GM20000 (cell line): ENCODE results near the gene MIAT.
A peak's percentile ranks its signal among the peaks of the same experiment; 100 is the strongest.

Experiments used
- DNase-seq: peaks from one replicate; pipeline ENCODE4 v3.0.0; 2012; ENCODE audit warnings: low spot score
- CTCF ChIP-seq: IDR thresholded peaks from 2 replicates; pipeline ENCODE4 v1.5.1; 2012; ENCODE audit warnings: mild to moderate bottlenecking, control low read depth; ENCODE audit errors: extremely low read depth, missing control alignments

The MIAT gene

DNA sequence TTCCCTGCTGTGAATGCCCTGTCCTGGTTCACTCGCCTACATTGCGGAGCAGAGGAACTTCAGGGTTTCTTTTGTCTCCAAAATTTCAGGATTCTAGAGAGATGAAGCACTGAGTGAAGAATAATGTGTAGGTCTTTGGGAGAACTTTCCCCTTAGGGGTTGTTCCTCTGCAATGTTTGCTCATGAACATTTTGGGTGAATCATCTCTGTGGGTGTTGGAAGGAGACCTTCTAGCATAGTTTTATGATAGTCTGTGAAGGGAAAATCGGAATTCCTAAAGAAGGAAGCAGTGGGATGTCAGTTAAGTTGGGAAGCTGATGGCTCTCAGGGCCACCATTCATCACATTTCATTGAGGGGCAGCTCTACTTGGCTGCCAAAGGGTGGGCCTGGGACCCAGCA lies 64.8 kb downstream of the MIAT start:
- no peak for DNase-seq
- TF ChIP-seq CTCF: no peak

DNA sequence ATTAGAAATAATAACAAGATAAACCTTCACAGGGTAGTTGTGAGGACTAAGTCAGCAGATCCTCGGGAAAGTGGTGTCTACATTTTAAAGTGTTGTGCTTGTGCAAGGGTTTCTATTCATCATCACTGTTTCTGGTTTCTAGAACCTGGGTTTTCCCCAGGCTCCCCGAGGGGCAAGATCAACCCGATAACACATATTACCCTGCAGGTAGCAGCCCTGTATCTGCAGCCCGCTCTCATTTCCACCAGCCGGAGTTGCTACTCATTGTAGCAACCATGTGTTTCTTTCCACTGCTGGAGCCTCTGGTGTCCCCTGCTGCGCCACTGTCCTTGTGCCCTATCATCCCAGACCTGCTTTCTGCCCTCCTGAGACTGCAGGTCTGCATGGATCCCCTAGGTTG lies 67.0 kb downstream of the MIAT start:
- peak; percentile 22 for DNase-seq
- TF ChIP-seq CTCF: no peak

DNA sequence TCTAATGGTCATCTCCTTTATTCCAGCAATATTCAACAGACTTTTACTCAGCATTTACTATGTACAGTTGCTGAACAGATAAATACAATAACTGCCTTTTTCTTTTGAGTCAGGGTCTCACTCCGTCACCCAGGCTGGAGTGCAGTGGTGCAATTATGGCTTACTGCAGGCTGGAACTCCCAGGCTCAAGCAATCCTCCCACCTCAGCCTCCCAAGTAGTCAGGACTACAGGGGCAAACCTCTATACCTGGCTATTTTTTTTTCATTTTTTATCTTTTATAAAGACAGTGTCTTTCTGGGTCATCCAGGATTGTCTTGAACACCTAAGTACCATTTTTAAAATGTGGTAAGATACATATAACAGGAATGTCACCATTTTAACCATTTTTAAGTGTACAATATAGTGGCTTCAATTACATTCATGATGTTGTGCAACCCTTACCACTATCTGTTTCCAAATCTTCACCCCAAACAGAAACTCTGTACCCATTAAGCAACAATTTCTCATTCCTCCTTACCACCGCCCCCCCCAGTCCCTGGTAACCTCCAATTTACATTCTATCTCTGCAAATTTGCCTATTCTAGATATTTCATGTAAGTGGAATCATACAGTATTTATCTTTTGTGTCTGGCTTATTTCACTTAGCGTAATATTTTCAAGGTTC lies 67.8 kb downstream of the MIAT start:
- TF ChIP-seq CTCF: no peak
- no peak for DNase-seq
